Measurements from ENCODE around the gene RNF157. TPM values are rescaled to one million over a fixed set of nuclear protein-coding genes. Genes with fewer than 3 reads are reported as not detected.

Gene RNF157
- total and polyA plus RNA-seq, 2 of the 4 experiments (the other 2 are of a cell fraction) = 0.54 to 1.3 TPM

DNA sequence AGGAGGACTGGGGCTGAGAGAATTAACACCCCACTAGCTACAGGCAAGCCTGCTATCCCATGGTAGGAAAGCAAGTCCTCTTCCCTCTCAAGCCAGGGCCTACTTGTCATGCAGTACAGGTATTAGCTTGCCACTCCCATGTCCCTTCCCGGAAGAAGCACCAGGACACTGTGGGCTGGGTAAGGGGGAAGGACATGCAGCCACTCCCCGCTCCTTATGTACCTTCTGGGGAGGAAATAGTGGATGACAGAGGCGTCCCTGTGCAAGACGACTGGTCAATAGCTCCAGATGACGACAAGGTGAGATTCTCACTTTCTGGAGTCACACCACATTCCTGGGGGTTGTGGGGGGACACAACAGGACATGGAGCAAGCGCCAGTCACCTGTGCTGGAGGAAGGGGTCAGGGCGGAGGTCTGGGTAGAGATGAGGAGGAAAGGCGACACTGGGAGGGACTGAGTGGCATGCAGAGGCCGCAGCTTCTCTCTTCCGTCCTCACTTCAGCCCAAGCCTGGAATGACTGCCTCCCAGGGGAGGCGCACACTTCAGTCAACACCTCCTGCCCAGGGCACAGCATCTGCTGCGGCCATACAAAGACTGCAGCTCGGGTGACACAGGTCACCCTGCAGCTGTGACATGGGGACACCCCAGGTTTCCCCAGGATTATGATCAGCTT is 84.2 kb downstream of the RNF157 start:
- Histone ChIP-seq H4K5ac (ENCODE audit: low read depth, low read length) (no peak overlapping the region), H2BK5ac (ENCODE audit: low read depth, low read length, poor library complexity, severe bottlenecking) (no peak overlapping the region), H3K36me3 (ENCODE audit: control insufficient read depth, insufficient read depth, low read length) (no peaks in the 10 kb centered on the region), H3K79me1 (ENCODE audit: low read depth in 1 of 2, low read length in 2 of 2) (no peaks in the 10 kb centered on the region), H3K27me3 (ENCODE audit: control insufficient read depth, insufficient read depth, low read length) (peaks cover 9% of the 10 kb centered on the region), H4K91ac (ENCODE audit: insufficient read depth, low read depth, low read length) (no peak overlapping the region), H3K4me1 (ENCODE audit: control insufficient read depth, insufficient read depth, low read length) (no peaks in the 10 kb centered on the region), H3K56ac (ENCODE audit: extremely low read depth, insufficient read depth, low read length) (no peak overlapping the region), H3K27ac (ENCODE audit: insufficient read depth, low read length) (no peak overlapping the region), H3K9ac (ENCODE audit: low read depth, low read length) (no peak overlapping the region), H4K20me1 (ENCODE audit: insufficient read depth, low read length) (no peaks in the 10 kb centered on the region), H2AK9ac (replicated peaks; ENCODE audit: low read depth, low read length, poor library complexity) (no peak overlapping the region), H2AK5ac (ENCODE audit: low read depth, low read length) (no peak overlapping the region), H3K14ac (replicated peaks; ENCODE audit: low read depth, low read length) (no peak overlapping the region), H3K18ac (ENCODE audit: low read depth, low read length) (no peak overlapping the region), H4K8ac (ENCODE audit: low read depth in 2 of 2, low read length in 2 of 2) (no peak overlapping the region), H3K9me3 (ENCODE audit: control insufficient read depth, insufficient read depth, low read length) (no peaks in the 10 kb centered on the region), H2AFZ (replicated peaks; ENCODE audit: low read length, poor library complexity) (no peak overlapping the region), H3K9me1 (ENCODE audit: insufficient read depth, low read length) (no peaks in the 10 kb centered on the region; the same call in 1 of the 2 replicates), H3K4me2 (ENCODE audit: low read depth, low read length) (no peak overlapping the region), H2BK120ac (ENCODE audit: low read depth, low read length) (no peak overlapping the region), H3K23ac (ENCODE audit: low read depth, low read length) (no peak overlapping the region), H3K4me3 (ENCODE audit: insufficient read depth, low read depth, low read length) (no peak overlapping the region), H3K4ac (ENCODE audit: low read depth, low read length) (no peak overlapping the region), H2BK20ac (ENCODE audit: low read depth, low read length) (no peak overlapping the region), H2BK15ac (ENCODE audit: low read depth, low read length) (no peak overlapping the region)
- no TSS peak for BruUV-seq (replicated peaks)
- ChIA-PET CTCF (no interaction called here), POLR2A (ENCODE audit: unreplicated experiment) (no interaction called here)
- no peak for DNase-seq
- no peak for TF ChIP-seq POLR2A (IDR thresholded peaks at IDR 0.05; ENCODE audit: low read depth, low read length)
- TF ChIP-seq, protein P1, sequence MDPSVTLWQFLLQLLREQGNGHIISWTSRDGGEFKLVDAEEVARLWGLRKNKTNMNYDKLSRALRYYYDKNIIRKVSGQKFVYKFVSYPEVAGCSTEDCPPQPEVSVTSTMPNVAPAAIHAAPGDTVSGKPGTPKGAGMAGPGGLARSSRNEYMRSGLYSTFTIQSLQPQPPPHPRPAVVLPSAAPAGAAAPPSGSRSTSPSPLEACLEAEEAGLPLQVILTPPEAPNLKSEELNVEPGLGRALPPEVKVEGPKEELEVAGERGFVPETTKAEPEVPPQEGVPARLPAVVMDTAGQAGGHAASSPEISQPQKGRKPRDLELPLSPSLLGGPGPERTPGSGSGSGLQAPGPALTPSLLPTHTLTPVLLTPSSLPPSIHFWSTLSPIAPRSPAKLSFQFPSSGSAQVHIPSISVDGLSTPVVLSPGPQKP (IDR thresholded peaks at IDR 0.05; ENCODE audit: borderline replicate concordance, low read depth, low read length) = no peak
- no peak for TF ChIP-seq MAZ (IDR thresholded peaks at IDR 0.05; ENCODE audit: borderline replicate concordance, low read depth, low read length)
- no peak for TF ChIP-seq RCOR1 (IDR thresholded peaks at IDR 0.05; ENCODE audit: insufficient replicate concordance, low read length)
- ATAC-seq (ENCODE audit: low read depth) = no peak
- intact Hi-C loops (cut with micrococcal nuclease) (no loop called here), dilution Hi-C loops (cut with HindIII; ENCODE audit: low sequenced_read_pairs, unreplicated experiment) (no loop called here), in situ Hi-C loops (cut with MboI; ENCODE audit: low sequenced_read_pairs) (no loop called here)
- no CpG with 5 or more reads among the region's 13 CpGs for WGBS, 2 experiments (ENCODE audit: extremely low coverage in 2 of 2, insufficient read length in 1 of 2)

All from IMR-90 (cell line).